Femur (tissue), 1 donor: ENCODE data around the gene AGAP3.
A peak's percentile ranks its signal among the peaks of the same experiment; 100 is the strongest.

Source experiments
- DNase-seq: peaks from one replicate; pipeline ENCODE4 v3.0.0-alpha.2; 2017

AGAP3 gene

DNA sequence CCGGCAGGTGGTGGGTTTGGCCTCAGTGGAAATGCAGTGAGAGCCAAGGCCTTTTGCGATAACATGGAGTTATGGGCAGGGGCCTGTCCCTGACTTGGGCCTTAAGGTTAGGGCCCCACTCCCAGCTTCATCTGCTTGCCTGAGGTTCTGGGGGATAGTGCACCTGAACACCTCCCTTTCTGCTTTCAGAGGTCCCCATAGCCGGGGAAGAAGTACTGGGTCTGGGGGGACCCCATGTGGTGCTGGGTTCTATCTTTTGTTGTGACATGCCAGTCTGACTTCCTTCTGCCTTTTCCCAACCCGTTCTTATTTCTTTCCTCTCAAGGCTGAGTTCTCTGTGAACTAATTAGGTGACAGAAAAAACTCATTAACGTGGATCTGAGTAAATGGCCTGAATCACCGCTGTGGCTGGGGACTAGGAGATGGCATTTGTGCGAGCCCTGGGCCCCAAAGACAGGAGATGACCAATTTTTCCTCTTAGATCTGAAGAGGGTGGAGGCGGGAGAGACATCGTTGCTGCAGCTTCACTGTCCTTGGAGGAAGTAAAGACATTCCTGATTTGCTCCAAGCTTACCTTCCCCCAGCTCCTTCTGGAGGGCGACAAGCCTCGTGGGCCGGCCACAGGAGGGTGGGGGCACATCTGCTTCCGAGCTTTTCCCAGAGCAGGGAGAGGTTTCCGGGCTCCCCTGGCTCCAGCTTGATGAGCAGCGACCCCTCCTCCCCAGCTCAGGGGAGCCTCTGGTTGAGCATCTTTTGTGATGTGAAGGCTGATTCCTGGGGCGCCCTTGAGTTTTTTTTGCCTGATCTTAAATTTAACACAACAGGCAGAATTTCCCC, 2.0 kb downstream of the AGAP3 start:
- DNase-seq: no peak

DNA sequence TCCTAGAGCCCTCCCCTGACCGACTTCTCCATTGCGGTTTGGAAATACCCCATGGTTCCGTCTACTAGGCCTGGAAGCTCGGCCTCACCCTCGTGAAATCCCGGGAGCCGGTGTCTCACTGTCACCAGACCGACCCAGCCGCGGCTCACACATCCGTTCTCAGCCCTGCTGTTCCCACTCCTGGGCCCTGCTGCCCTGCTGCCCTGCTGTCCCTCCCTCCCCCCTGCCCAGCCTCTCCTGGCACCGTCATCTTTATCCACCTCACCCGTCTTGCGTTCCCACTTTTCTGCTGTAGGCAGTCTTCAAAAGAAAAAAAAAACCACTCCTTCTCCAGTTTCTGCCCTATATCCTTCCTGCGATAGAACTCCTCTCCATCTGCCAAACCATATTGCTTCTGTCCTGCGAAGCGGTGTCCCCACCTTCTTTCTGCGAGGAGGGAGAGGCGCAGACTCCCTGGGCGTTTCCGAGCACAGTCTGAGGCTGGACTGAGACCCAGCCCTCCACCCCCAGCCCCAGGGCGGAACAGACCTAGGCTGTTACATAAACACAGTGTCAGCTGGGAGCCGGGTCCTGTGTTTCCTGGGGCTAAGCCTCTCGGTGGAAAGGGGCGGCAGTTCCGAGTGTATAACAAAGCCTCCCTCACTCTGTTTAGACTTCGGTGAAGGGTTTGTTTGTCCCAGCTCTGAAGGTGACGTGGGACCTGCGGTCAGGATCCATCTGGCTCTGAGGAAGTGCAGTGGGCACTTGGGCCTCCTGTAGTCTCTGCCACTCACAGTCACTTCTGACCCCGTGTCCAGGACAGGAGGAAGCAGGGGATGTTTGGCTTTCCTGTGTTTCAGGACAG, 2.8 kb downstream of the AGAP3 start:
- DNase-seq: peak; percentile 79

GRCh38 chr7:151089893-151090730, 3.8 kb downstream of the AGAP3 start:
- DNase-seq: no peak

- no peak for DNase-seq
Observed at GRCh38 chr7:151091003-151091402, 4.7 kb downstream of the AGAP3 start.

- DNase-seq: no peak
Observed at GRCh38 chr7:151091431-151091830, 5.2 kb downstream of the AGAP3 start.

GRCh38 chr7:151091988-151092387, 5.7 kb downstream of the AGAP3 start:
- no peak for DNase-seq

DNA sequence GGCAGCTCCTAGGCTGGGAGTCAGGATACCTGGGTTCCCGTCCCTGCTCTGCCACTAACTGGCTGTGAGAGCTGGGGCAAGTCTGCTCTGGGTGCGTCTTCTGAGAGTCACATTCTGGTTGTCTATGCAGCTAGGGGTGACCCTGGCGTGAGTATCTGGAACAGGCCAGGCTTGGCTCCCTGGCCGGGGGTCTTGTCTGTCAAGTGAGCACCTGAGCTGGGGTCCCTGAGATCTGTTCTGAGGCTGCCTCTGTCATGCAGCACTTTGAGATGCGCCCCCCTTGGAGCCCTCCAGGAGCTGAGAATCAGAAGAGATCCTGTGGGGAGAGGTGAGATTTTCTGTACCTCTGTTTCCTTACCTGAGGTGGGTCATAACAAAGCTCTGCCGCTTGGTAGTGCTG, 7.5 kb downstream of the AGAP3 start:
- DNase-seq: no peak

DNA sequence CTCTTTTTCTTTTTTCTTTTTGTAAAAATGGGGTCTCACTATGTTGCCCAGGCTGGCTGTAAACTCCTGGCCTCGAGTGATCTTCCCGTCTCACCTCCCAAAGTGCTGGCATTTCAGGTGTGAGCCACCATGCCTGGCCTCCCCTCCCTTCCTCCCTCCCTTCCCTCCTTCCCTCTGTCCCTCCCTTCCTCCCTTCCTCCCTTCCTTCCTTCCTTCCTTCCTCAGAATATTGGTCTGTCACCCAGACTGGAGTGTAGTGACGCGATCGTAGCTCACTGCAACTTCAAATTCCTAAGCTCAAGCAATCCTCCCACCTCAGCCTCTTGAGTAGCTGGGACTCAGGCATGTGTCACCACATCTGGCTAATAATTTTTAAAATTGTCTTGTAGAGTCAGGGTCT, 8.4 kb downstream of the AGAP3 start:
- no peak for DNase-seq

- DNase-seq: no peak
Observed at GRCh38 chr7:151095123-151095797, 9.0 kb downstream of the AGAP3 start.

DNA sequence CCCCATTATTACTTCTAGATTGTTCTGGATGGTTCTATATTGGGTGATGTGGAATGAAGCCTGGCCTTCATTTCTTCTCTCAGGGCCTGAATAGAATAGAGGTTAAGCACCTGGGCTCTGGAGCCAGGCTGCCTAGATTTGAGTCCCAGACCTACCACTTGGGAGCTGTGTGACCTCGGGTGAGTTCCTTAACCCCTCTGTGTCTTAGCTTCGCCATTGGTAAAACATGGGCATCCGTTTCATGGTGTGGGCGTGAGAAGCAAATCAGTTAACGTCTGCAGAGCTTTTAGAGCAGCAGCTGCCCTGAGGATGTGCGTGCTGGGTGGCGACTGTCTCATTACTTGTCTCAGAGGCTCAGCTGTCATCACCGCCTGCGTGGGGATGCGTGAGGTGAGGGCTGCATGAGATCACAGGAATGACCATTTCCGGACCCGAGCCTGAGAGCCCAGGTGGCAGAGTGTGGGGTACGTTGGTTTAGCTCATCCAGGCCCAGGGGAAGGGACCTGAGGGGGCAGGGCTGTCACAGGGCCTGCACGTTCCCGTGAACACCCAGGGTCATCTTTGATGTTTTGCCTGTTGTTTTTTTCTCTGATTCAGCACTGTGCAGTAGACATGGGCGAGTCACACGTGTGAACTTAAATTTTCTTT, 9.7 kb downstream of the AGAP3 start:
- DNase-seq: no peak

GRCh38 chr7:151099486-151100211, 13.4 kb downstream of the AGAP3 start:
- DNase-seq: no peak

DNA sequence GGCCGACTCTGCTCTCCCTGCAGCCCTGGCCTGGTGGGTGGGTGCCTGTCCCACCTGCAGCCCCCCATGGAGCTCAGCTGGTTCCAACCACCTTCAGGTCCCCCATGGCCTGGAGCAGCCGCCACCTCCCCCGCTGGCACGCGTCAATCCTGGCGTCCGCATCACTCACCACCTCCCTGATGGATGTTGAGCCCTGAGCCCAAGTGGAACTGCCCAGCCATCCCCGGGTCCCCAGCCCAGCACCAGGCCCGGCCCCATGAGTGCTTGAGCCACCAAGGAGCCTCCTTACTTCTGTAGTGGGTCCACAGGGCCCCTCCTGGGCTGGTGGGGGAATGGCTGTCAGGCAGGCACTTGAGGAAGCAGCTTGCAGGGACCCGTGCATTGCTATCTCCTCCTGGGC, 14.6 kb downstream of the AGAP3 start:
- DNase-seq: no peak

DNA sequence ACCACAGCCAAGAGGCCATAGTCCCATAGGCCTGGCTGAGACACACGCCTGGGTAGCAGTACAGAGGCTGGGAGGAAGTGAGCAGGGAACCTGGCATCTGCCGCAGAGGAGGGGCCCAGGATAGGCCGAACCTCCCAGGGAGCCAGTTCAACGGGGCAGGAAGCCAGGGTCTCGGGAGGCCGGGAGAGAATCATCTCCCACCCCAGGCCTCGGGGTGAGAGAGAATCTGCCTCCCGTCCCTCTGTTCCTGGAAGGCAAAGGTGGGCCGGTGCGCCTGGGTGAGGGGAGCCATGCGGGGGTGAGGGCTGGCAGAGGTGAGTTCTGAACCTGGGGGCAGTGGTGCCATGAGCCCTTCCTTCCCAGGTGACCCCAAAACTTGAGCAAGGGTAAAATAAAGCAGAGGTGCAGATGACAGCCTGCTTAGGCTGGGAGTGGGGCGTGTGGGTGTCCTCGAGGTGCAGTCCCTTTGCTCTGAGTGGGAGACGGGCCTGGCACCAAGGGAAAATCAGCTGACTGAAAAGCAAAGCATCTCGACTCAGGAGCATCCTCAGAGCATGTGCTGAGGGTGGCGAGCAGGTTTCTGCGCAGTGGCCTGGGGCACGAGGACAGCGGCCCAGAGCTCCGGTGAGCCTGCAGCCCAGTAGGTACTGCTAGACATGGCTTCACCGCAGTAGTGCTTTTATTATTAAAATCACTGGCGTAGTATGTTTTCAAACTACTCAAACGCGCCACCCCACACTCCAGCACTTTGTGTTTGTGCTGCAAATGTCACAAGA, 15.5 kb downstream of the AGAP3 start:
- no peak for DNase-seq

DNA sequence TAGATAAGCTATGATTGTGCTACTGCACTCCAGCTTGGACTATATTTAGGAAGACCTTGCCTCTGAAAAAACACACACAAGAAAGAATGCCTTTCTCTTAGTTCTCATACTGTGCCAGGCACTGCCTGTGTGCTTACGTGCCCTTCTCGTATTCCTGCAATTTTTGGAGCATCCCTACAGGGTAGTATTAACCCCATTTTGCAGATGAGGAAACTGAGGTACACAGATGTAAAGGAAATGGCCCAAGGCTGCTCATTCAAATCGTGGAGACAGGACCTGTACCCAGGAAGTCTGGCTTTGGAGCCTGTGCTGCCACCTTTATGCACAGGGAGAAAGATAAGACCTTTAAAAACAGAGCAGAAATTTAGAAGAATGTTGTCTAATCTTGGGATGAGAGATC, 16.7 kb downstream of the AGAP3 start:
- DNase-seq: no peak

DNA sequence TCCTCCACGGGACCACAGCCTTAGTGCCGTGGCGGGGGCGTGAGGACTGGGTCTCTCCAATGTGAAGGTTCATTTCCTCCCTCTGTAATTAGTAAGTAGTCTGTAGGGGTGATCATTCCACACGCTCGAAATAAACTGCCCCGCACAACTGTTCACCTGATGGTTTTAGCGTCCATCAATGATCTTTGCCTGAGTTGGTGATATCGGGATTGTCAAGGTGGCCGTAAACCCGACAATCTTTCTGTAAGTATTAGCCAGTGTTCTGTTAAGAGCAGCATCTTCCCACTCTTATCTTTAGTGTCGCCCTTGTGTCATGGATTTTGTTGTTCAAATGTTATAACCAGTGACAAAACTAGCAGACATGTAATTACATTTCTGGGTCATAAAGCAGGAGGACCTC, 17.7 kb downstream of the AGAP3 start:
- DNase-seq: no peak

DNA sequence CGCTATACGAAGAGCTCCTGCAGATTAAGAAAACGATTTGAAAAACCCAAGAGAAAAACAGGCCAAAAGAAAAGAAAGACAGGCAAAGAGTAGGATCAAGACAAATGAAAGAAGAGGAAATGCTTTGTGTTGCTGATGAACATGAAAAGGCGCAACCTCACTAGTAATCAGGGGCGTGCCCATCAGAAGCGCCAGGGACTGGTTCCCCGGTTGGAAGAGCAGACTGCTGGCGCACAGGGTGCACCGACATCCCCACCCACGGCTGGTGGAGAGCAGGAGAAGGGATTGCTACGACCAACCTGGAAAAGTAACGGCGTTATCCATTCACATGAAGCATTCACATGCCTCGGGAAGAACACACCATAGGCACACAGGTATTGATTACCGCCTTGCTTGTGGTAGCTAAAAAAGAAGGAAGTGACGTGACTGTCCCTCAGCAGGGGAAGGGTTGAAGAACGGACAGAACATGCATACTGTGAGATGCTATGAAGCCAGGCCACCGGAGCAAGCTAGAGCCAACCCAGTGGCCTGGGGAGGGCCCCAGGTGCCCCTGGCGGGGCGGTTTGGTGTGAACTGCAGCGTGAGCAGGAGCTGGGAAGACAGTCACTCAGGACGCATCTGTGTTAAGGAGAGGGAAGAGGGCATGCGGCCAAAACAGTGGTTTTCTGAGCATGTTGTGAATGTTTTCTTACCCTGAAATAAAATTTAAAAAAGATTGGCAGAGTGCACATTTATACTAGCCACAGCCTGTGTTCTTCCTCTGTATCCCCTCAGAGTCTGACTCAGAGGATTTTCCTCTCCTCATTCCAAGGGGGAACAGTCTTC, 18.3 kb downstream of the AGAP3 start:
- DNase-seq: peak; percentile 69

GRCh38 chr7:151107882-151108281, 21.6 kb downstream of the AGAP3 start:
- no peak for DNase-seq

DNA sequence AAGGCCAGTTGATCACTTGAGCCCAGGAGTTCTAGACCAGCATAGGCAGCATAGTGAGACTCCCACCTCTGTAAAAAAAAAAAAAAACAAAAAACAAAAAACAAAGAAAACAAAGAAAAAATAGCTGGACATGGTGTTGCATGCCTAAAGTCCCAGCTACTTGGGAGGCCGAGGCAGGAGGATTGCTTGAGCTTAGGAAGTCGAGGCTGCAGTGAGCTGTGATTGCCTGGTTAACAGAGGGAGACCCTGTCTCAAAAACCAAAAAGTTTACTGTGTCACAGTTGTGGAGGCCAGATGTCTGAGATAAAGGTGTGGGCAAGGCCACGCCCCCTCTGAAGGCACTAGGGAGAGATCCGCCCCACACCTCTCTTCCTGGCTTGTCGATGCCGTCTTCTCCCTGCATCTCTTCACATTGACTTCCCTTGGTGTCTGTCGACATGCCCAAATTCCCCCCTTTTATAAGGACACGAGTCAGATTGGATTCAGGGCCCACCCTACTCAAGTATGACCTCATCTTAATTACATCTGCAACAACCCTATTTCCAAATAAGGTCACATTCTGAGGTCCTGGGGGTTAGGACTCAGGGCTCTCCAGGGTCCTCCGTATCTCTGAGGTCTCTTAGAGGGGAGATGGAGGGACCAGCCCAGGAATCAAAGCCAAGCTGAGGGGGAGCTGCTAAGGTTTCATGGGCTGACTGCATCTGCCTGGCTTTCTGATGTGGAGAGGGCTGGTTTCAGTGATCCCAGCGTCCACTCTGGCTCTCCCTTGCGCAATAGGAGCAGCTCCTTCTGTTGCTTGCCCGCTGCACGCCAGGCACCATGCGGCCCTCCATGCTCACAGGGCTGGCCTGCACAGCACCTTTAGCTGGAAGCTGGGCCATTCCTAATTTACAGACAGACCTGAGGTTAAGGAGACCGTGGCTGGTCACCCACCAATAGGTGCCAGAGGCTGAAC, 23.1 kb downstream of the AGAP3 start:
- no peak for DNase-seq
